Keratinocyte (primary cell): ENCODE data around the gene CHRNB4.

ENCODE experiments used
- EZH2 ChIP-seq: IDR thresholded peaks from one replicate; pipeline ENCODE4 v1.6.1; 2012; ENCODE audit warnings: inconsistent platforms, mild to moderate bottlenecking, low read length, moderate library complexity
- TF ChIP-seq, protein P1 (sequence below), 3 experiments: IDR thresholded peaks in 1 of 3; conservative IDR thresholded peaks in 1 of 3; optimal IDR thresholded peaks in 1 of 3; 2 replicates in 2 of 3; 3 replicates in 1 of 3; pipeline versions ENCODE3 to v1.5.1; 2011; ENCODE audit warnings: low read length in 3 of 3, mild to moderate bottlenecking in 3 of 3, moderate library complexity in 2 of 3, control low read depth in 1 of 3, inconsistent platforms in 1 of 3; ENCODE audit not compliant: insufficient read depth in 2 of 3; ENCODE audit errors: extremely low read depth in 1 of 3

DNA sequence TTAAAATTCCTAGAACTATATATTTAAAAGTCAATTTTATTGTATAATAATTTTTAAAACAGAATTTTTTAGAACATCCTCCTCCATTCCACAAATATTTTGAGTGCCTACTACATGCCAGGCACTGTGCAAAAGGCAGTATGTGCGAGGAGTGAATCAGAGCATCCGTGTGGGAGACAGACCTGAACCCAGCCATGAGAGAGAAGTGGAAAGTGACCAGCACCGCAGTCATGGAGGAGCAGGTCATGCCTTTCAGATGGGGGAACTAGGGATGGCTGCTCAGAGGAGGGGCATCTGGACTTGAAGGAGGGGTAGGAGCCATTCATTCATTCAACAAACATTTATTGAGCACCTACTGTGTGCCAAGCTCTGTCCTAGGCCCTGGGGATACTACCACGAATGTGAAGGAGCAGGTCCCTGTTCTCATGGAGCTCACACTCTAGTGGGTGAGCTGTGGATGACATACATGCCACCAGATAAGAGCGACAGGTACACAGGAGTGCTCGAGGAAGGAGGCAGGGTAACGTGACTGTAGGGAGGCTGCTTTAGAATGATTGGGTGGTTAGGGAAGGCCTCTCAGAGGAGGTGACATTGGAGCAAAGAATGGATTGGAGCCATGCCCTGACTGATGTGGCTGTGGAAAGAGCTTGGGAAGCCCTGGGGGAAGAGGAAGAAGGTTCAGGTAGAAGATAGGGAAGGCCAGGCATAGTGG, 17.1 kb downstream of the CHRNB4 start:
- TF ChIP-seq, protein P1, sequence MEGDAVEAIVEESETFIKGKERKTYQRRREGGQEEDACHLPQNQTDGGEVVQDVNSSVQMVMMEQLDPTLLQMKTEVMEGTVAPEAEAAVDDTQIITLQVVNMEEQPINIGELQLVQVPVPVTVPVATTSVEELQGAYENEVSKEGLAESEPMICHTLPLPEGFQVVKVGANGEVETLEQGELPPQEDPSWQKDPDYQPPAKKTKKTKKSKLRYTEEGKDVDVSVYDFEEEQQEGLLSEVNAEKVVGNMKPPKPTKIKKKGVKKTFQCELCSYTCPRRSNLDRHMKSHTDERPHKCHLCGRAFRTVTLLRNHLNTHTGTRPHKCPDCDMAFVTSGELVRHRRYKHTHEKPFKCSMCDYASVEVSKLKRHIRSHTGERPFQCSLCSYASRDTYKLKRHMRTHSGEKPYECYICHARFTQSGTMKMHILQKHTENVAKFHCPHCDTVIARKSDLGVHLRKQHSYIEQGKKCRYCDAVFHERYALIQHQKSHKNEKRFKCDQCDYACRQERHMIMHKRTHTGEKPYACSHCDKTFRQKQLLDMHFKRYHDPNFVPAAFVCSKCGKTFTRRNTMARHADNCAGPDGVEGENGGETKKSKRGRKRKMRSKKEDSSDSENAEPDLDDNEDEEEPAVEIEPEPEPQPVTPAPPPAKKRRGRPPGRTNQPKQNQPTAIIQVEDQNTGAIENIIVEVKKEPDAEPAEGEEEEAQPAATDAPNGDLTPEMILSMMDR (optimal IDR thresholded peaks at IDR 0.05 in 1 of 3, IDR thresholded peaks at IDR 0.05 in 1 of 3, conservative IDR thresholded peaks at IDR 0.05 in 1 of 3; ENCODE audit: extremely low read depth in 1 of 3, insufficient read depth in 2 of 3, low read length in 3 of 3): no peak
- no peak for TF ChIP-seq EZH2
